DMS114 treated with DMSO at 0.1 percent for 48 hours (cell line): ENCODE data around the gene OR5AN1.
"Not testable (repeated sequence)": the region's sequence is repeated elsewhere in the genome, so short reads cannot be mapped to it uniquely, and the experiment has no call there.

Source experiments
- DNase-seq: peaks from one replicate; lab custom pipeline; 2025; ENCODE audit not compliant: unreplicated experiment; lab: John Stamatoyannopoulos, UW

Gene OR5AN1

DNA sequence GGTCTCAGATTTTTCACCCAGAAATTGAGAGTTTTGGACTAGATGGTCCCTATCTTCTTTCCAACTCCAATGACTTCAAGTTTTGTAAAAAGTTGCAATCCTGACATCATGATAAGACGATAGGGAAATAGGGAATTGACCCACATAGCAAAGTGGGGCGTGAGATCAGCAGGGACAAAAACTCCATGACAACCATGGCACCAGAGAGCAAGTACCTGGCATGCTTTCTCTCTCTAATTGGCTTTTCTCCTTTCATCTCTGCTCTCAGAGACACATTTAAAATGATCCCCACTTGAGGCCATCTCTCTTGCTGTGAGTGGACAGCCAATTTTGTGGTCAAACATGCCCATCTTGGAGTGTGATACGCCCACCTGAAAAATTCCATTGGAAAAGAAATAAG is at the start of gene OR5AN1:
OR5AN1 (plus strand) TSS at position 301 of the 400 bp plus-strand sequence. CDS start 5,564 bp downstream, outside the sequence.
- no peak for DNase-seq

DNA sequence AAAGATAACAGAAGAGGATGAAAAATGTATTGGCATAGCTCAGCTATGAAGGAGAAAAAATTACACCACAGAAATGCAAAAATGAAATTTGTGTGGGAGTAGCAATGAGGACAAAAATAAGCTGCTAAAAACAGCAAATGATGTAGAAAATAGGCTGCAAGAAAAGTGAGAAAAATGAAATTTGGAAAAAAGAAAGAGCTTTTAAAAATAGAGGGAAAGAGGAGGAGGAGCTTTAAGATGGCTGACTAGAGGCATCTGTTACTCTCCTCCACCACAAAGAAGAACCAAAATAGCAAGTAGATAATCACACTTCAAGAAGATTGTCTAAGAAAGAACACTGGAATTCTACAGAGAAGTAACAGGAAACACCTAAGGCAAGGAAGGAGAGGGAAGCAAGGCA is 23.7 kb upstream of the OR5AN1 start:
- DNase-seq, result no peak

- no peak for DNase-seq
Observed at GRCh38 chr11:59336176-59336575, 22.5 kb upstream of the OR5AN1 start.

- DNase-seq, result no peak
Observed at GRCh38 chr11:59336931-59337330, 21.8 kb upstream of the OR5AN1 start.

DNA sequence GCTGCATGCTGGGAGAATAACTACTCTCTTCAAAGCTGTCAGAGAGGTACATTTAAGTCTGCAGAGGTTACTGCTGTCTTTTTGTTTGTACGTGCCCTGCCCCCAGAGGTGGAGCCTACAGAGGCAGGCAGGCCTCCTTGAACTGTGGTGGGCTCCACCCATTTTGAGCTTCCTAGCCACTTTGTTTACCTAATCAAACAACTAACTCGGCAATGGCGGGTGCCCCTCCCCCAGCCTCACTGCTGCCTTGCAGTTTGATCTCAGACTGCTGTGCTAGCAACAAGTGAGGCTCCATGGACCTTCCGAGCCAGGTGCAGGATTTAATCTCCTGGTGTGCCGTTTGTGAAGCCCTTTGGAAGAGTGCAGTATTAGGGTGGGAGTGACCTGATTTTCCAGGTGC is 9.0 kb upstream of the OR5AN1 start:
- DNase-seq, result not testable (repeated sequence)

DNA sequence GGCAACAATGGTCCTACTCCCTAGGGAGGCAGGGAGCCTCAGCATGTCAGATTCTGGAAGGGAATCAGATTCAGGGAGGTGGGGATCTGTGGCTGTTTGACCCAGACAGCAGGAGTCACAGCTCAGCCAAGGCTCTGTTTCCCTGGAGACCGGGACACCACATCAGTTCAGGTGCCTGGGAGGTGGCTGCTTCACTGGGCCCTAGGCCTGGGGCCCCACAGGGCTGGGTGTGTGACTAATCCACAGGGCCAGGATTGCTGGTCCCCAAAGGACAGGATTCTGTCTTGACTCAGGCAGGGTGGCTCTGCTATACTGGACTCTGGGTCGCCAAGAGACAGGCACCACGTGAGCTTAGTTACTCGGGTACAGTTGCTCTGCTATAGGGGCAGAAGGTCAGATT is 3.5 kb upstream of the OR5AN1 start:
- no peak for DNase-seq

- no peak for DNase-seq
Observed at GRCh38 chr11:59356561-59356960, 2.1 kb upstream of the OR5AN1 start.

GRCh38 chr11:59358020-59358419 is 675 bp upstream of the OR5AN1 start:
- DNase-seq, result no peak

DNA sequence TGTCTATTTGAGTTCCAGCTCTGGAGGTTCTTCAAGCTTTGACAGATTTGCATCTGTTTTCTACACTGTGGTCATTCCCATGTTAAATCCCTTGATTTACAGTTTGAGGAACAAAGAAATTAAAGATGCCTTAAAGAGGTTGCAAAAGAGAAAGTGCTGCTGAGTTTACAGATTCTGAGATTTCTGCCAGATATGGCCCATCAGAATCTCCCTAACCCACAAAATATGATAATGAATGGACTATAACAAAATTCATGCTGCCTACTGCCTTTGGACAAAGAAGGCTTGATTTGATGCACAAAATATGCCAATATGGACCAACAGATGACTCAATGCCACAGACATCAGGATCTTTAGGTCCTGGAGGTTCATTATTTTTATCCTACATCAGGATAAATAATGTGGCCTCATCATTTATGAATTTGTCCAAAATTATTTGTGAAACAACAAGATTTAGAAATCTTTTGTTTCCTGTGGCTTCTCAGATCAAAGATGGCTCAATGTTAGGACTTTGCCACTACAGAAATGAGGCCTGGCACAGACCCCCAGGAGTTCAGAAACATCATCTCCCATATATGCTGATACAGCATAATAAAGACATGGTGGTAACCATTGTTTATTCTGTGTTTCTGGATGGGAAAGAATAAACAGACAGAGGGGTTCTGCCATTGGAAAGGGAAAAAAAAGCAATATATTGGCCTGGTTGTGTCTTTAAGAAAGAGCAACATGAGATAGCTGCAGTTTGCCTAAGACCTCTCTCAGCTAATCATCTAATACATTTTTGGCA is 6.7 kb downstream of the OR5AN1 start:
- no peak for DNase-seq

DNA sequence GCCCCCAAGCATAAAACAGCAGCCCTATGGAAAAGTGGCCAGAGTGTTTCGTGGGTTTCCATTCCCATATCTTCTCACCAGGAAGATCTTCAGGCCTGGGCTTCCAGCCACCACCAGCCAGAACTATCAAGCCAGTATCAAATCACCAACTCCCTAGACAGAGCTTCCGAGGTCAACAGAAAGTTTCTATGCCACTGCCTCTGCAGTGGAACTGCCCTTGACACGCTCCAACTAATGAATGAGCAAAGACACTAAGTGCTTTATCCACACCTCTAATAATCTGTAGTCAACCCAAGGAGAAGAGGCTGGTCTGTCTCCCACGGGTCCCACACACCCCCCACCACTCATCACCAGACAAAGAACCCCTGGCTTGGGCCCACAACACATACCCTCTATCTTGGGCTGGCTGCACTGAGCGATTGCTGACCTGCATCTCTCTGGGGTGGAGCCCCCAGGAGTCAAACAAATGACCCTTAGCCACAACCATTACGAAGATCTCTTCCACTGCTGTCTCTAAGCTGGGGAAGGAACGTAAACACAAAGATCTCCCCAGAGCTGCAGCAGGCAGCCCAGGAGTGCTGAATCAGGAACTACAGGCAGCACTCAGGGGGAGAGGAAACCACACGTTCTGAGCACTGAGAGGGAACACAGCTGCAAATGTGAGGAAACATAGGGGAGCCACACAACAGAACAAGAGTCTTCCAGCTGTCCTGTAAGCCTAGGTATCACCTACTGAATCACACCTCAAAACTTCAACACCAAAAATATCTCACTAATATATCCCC is 9.7 kb downstream of the OR5AN1 start:
- no peak for DNase-seq

DNA sequence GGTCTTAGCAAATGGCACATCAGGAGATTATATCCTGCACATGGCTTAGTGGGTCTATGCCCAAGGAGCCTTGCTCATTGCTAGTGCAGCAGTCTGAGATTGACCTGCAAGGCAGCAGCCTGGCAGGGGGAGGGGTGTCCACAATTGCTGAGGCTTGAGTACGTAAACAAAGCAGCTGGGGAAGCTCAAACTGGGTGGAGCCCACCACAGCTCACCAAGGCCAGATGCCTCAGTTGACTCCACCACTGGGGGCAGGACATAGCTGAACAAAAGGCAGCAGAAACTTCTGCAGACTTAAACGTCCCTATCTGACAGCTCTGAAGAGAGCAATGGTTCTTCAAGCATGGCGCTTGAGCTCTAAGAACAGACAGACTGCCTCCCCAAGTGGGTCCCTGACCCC is 13.6 kb downstream of the OR5AN1 start:
- not testable (repeated sequence) for DNase-seq

DNA sequence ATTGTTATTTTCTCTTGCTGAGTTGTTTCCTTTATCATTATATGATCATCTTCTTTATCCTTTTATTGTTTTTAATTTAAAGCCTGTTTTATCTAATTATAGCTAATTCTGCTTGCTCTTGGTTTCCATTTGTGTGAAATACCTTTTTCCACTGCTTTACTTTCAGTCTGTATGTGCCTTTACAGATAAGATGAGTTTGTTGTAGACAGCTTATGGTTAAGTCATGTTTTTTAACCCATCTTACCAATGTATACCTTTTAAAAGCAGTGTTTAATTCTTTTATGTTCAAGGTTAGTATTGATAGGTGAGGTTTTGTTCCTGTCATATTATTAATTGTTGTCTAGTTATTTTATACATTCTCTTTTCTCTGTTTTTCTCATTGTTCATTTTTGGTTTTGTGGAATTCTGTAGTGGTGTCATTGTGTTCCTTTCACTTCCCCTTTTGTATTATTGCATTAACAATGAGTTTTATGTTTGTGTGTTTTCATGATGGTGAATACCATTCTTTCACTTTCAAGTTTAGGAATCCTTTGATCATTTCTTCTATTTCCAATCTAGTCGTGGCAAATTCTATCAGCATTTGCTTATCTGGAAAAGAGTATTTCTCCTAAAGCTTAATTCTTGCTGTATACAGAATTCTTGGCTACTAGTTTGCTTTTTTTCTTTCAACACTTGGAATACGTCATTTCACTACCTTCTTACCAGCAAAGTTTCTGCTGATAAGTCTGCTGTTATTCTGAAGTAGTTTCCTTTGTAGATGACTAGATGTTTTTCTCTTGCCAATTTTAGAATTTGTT is 21.8 kb downstream of the OR5AN1 start:
- DNase-seq, result no peak

- no peak for DNase-seq
Observed at GRCh38 chr11:59394186-59394585, 35.5 kb downstream of the OR5AN1 start.

GRCh38 chr11:59400461-59401261 is 42.0 kb downstream of the OR5AN1 start:
- DNase-seq, result no peak

- DNase-seq, result no peak
Observed at GRCh38 chr11:59401262-59401552, 42.5 kb downstream of the OR5AN1 start.

DNA sequence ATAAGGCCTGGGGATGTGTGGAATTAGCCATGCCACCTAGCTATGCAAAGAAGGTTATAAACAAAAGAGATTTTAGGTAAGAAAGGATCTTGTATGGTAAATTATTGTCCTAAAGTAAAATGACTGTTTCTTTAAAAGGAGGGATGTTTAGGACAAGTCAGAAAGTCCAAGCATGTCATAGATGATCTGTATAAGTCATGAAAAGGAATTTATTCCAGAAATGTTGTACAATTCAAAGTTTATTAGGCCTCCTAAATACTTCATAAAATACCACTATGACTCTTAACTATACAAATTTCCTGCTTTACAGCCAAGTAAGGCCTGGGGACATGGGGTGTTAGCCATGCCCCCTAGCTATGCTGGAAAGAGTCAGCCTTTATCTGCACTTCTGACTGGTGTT is 44.9 kb downstream of the OR5AN1 start:
- no peak for DNase-seq

DNA sequence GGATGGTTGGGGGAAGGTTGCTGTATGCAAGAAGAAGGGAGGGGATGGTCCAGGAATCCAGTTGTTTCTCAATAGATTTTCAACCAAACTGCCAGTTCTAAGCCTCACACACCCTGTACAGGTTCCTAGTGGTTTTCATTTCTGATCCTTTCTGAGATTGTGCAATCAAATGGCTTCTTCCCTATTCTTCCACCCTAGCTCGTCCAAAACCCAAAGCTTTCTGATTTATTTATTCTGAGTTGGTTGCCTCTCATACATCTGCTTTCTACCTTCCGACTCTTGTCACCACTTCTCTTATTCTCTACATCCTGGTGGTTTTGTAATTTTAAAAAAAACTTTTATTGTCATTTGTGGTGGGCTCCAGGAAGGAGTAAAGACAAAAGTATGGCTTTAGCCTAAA is 55.0 kb downstream of the OR5AN1 start:
- DNase-seq, result no peak

DNA sequence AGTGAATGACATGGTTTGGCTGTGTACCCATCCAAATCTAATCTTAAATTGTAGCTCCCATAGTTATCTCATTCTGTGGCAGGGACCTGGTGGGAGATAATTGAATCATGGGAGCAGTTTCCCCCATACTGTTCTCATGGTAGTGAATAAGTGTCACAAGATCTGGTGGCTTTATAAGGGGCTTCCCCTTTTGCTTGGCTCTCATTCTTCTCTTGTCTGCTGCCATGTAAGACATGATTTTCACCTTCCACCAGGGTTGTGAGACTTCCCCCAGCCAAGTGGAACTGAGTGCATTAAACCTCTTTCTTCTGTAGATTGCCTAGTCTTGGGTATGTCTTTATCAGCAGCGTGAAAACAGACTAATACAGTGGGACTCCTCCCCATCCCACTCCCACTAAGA is 56.4 kb downstream of the OR5AN1 start:
- DNase-seq, result no peak

GRCh38 chr11:59416613-59417012 is 57.9 kb downstream of the OR5AN1 start:
- no peak for DNase-seq

- DNase-seq, result no peak
Observed at GRCh38 chr11:59417023-59417422, 58.3 kb downstream of the OR5AN1 start.

DNA sequence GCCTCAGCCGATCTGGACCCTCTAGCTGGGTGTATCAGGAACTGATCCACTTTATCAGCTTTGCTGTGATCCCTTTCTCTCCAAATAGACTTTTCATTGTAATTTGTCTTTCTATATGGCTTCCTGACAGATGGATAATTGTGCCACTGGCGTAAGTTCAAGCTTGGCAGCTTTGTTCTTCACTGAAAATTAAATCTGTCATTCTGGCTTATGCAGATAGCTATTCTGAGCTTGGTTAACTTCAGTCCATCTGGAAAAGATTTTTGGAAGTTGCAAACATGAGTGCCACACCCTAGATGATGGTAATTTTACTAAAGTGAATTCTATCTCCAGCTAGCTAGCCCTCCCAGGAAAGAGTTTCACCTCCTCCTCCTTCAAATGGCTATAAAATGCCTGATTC is 59.5 kb downstream of the OR5AN1 start:
- no peak for DNase-seq
